T-helper 17 cell (primary cell): ENCODE results near the gene PLEKHO2. TPM values are rescaled to one million over a fixed set of nuclear protein-coding genes. Genes with fewer than 3 reads are reported as not detected.
"Not testable (repeated sequence)": the region's sequence is repeated elsewhere in the genome, so short reads cannot be mapped to it uniquely, and the experiment has no call there.

ENCODE experiments used
- ATAC-seq: fragments of 150-1000 bp; cut with Tn5 transposase; 2 replicates; pipeline ENCODE4 v1.10.0; 2021; ENCODE audit warnings: mild to moderate bottlenecking, moderate library complexity
- DNase-seq, 3 donors: peaks; one replicate each; pipeline versions ENCODE4 v3.0.0 to v3.0.0-alpha.2; 2020 to 2021
- H3K9me3 ChIP-seq: one replicate; pipeline ENCODE4 v1.7.0; 2013; ENCODE audit warnings: low read length, mild to moderate bottlenecking; ENCODE audit not compliant: control insufficient read depth, poor library complexity, severe bottlenecking
- H3K27ac Mint-ChIP-seq: one replicate; pipeline ENCODE4 v1.8.0; 2022; ENCODE audit warnings: mild to moderate bottlenecking, moderate library complexity, mixed read lengths
- H3K27me3 Mint-ChIP-seq: one replicate; pipeline ENCODE4 v1.8.0; 2022; ENCODE audit warnings: mixed read lengths
- H3K36me3 Mint-ChIP-seq: one replicate; pipeline ENCODE4 v1.8.0; 2022; ENCODE audit warnings: low read depth, mixed read lengths
- H3K4me1 Mint-ChIP-seq: one replicate; pipeline ENCODE4 v1.8.0; 2022; ENCODE audit warnings: mild to moderate bottlenecking, mixed read lengths
- H3K4me3 Mint-ChIP-seq: one replicate; pipeline ENCODE4 v1.8.0; 2022; ENCODE audit warnings: mild to moderate bottlenecking, moderate library complexity, mixed read lengths
- total RNA-seq, 4 donors: library from RNA in 2 of 4; stranded (reverse) in 2 of 4; gene quantifications; one replicate each; pipeline ENCODE4 v1.2.3 and lab custom pipeline; 2022 to 2026

PLEKHO2 gene
- total RNA-seq: 10 to 100 TPM; 16.3 to 18.2 TPM
- total RNA-seq (lab: John Stamatoyannopoulos, UW): 46.1 to 54.2 reads per million in 2 donors

GRCh38 chr15:64841344-64842095, at the start of gene PLEKHO2:
TSS of gene PLEKHO2 (plus strand) at chr15:64841915. CDS start at chr15:64842017, 102 bp downstream.
- Mint-ChIP-seq H3K27me3 (no peaks in the 10 kb centered on the region), H3K36me3 (peaks cover 4% of the 10 kb centered on the region), H3K4me3 (peak within 1 kb of the TSS; percentile 98), H3K27ac (peak within 1 kb of the TSS; percentile 95), H3K4me1 (peaks cover 74% of the 10 kb centered on the region)
- H3K9me3 ChIP-seq: no peaks in the 10 kb centered on the region
- peak; percentile 65 to 92 (median 90) for DNase-seq
- peak; percentile 80 for ATAC-seq

- no peak for ATAC-seq
- no peaks in the 10 kb centered on the region for H3K9me3 ChIP-seq
- no peak for DNase-seq
- H3K27me3 Mint-ChIP-seq: no peaks in the 10 kb centered on the region
- H3K4me3 Mint-ChIP-seq: no peak overlapping the region
- no peak overlapping the region for H3K27ac Mint-ChIP-seq
- no peaks in the 10 kb centered on the region for H3K36me3 Mint-ChIP-seq
- peaks cover 2% of the 10 kb centered on the region for H3K4me1 Mint-ChIP-seq
Observed at GRCh38 chr15:64792282-64792681, 49.4 kb upstream of the PLEKHO2 start.

- H3K27me3 Mint-ChIP-seq, H3K36me3 Mint-ChIP-seq, ATAC-seq, H3K27ac Mint-ChIP-seq, H3K9me3 ChIP-seq, H3K4me1 Mint-ChIP-seq, H3K4me3 Mint-ChIP-seq, DNase-seq: not testable (repeated sequence)
Observed at GRCh38 chr15:64795299-64795698, 46.4 kb upstream of the PLEKHO2 start.

- not testable (repeated sequence) for H3K4me1 Mint-ChIP-seq, H3K4me3 Mint-ChIP-seq, H3K36me3 Mint-ChIP-seq, H3K9me3 ChIP-seq, H3K27me3 Mint-ChIP-seq, DNase-seq, H3K27ac Mint-ChIP-seq, ATAC-seq
Observed at GRCh38 chr15:64795921-64796320, 45.8 kb upstream of the PLEKHO2 start.

- H3K9me3 ChIP-seq, H3K27me3 Mint-ChIP-seq, H3K27ac Mint-ChIP-seq, H3K4me1 Mint-ChIP-seq, H3K4me3 Mint-ChIP-seq, ATAC-seq, H3K36me3 Mint-ChIP-seq, DNase-seq: not testable (repeated sequence)
Observed at GRCh38 chr15:64798905-64799304, 42.8 kb upstream of the PLEKHO2 start.

- DNase-seq (no peak), ATAC-seq (no peak)
- H3K9me3 ChIP-seq: no peaks in the 10 kb centered on the region
- Mint-ChIP-seq H3K27ac (no peak overlapping the region), H3K4me3 (no peak overlapping the region), H3K4me1 (no peaks in the 10 kb centered on the region), H3K27me3 (peaks cover 2% of the 10 kb centered on the region), H3K36me3 (no peaks in the 10 kb centered on the region)
Observed at GRCh38 chr15:64800476-64800875, 41.2 kb upstream of the PLEKHO2 start.

GRCh38 chr15:64803526-64803925, 38.2 kb upstream of the PLEKHO2 start:
- Mint-ChIP-seq H3K27ac (no peak overlapping the region), H3K27me3 (peaks cover 18% of the 10 kb centered on the region), H3K36me3 (no peaks in the 10 kb centered on the region), H3K4me1 (no peaks in the 10 kb centered on the region), H3K4me3 (no peak overlapping the region)
- ATAC-seq (no peak), DNase-seq (no peak)
- no peaks in the 10 kb centered on the region for H3K9me3 ChIP-seq

GRCh38 chr15:64804619-64805018, 37.1 kb upstream of the PLEKHO2 start:
- no peaks in the 10 kb centered on the region for H3K9me3 ChIP-seq
- ATAC-seq: no peak
- Mint-ChIP-seq H3K4me1 (no peaks in the 10 kb centered on the region), H3K27ac (no peak overlapping the region), H3K4me3 (no peak overlapping the region), H3K36me3 (no peaks in the 10 kb centered on the region), H3K27me3 (peaks cover 23% of the 10 kb centered on the region)
- DNase-seq: no peak

- Mint-ChIP-seq H3K4me1 (peaks cover 3% of the 10 kb centered on the region), H3K27ac (no peak overlapping the region), H3K36me3 (no peaks in the 10 kb centered on the region), H3K27me3 (peaks cover 23% of the 10 kb centered on the region), H3K4me3 (no peak overlapping the region)
- DNase-seq: no peak
- no peak for ATAC-seq
- no peaks in the 10 kb centered on the region for H3K9me3 ChIP-seq
Observed at GRCh38 chr15:64806509-64806908, 35.2 kb upstream of the PLEKHO2 start.

GRCh38 chr15:64807051-64807749, 34.5 kb upstream of the PLEKHO2 start:
- H3K27ac Mint-ChIP-seq: no peak overlapping the region

GRCh38 chr15:64807751-64808222, 33.9 kb upstream of the PLEKHO2 start:
- Mint-ChIP-seq H3K36me3 (no peaks in the 10 kb centered on the region), H3K27ac (no peak overlapping the region), H3K4me3 (no peak overlapping the region), H3K4me1 (peaks cover 3% of the 10 kb centered on the region), H3K27me3 (peaks cover 23% of the 10 kb centered on the region)
- ATAC-seq: no peak
- no peak for DNase-seq
- no peaks in the 10 kb centered on the region for H3K9me3 ChIP-seq

More at GRCh38 chr15:64807051-64807749, 34.5 kb upstream of the PLEKHO2 start:
- DNase-seq (no peak), ATAC-seq (no peak)
- peaks cover 3% of the 10 kb centered on the region for H3K4me1 Mint-ChIP-seq
- H3K9me3 ChIP-seq: no peaks in the 10 kb centered on the region
- H3K4me3 Mint-ChIP-seq: no peak overlapping the region
- peaks cover 23% of the 10 kb centered on the region for H3K27me3 Mint-ChIP-seq
- no peaks in the 10 kb centered on the region for H3K36me3 Mint-ChIP-seq

GRCh38 chr15:64808785-64809453, 32.8 kb upstream of the PLEKHO2 start:
- H3K9me3 ChIP-seq: no peaks in the 10 kb centered on the region
- H3K36me3 Mint-ChIP-seq: no peaks in the 10 kb centered on the region
- peaks cover 23% of the 10 kb centered on the region for H3K27me3 Mint-ChIP-seq
- H3K4me1 Mint-ChIP-seq: peaks cover 3% of the 10 kb centered on the region
- no peak overlapping the region for H3K27ac Mint-ChIP-seq
- DNase-seq (no peak), ATAC-seq (no peak)
- H3K4me3 Mint-ChIP-seq: no peak overlapping the region
